GM12892 (cell line): ENCODE results near the gene DNASE1L3.

Experiments used
- POLR2A ChIP-seq: IDR thresholded peaks from 2 replicates; pipeline ENCODE4 v1.6.1; 2011; ENCODE audit warnings: low read depth, low read length, control low read depth
- POLR2AphosphoS5 ChIP-seq: IDR thresholded peaks from 2 replicates; pipeline ENCODE4 v1.6.1; 2011; ENCODE audit warnings: low read depth, low read length, control low read depth
- TAF1 ChIP-seq: IDR thresholded peaks from 2 replicates; pipeline ENCODE4 v1.6.1; 2011; ENCODE audit warnings: low read depth, mild to moderate bottlenecking, control low read depth, low read length, borderline replicate concordance

DNA sequence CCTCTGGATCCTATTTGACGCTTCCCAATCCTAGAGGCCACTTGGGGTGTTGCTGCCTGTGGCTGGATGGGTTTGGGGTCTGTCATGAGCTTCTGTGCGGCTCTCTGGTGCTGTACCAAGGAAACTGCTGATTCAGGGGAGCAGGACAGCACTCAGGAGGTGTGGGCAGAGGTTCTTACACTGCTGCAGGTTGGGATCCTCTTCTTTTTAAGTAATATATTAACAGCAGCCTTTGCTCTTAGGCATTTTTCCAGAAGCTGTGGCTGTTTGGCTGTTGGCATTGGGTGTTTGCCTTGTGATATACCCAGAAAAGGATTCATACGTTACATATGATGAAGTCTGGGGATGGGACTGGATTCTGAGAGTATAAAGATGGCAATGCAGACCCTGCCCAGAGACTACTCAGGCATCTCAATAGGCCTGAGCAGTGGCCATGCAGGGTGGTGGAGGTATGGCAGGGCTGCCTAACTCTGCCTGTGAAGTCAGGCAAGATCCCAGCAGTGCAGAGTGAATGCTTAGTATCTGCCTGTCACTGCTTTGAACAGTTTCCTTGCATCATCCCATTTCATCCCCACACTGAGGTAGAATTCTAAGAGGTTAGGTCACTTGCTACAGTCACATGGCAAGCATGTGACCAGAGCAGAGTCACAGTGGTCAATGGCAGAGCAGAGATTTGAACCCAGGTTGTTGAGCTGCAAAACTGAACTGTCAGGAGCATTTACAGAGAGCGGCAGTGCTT, 30.7 kb upstream of the DNASE1L3 start:
- TF ChIP-seq POLR2A, result no peak
- TF ChIP-seq TAF1, result no peak
- TF ChIP-seq POLR2AphosphoS5, result no peak
